ENCODE results near the gene PCDH9. TPM values are rescaled to one million over a fixed set of nuclear protein-coding genes. Genes with fewer than 3 reads are reported as not detected.

PCDH9 gene
- total and polyA plus RNA-seq, 2 experiments from 2014 or later = 0.31 to 0.52 TPM

- TF ChIP-seq REST (IDR thresholded peaks at IDR 0.05; ENCODE audit: unreplicated experiment) = no peak
Observed at GRCh38 chr13:66358564-66358963, 871.6 kb downstream of the PCDH9 start (continued).

- Histone ChIP-seq H3K9me2 (ENCODE audit: insufficient read depth) (no peaks in the 10 kb centered on the region), H3K4me1 (ENCODE audit: insufficient read depth) (peaks cover 3% of the 10 kb centered on the region; the same call in 1 of the 2 replicates), H4K20me1 (replicated peaks; ENCODE audit: insufficient read depth) (no peaks in the 10 kb centered on the region), H2AFZ (no peak overlapping the region), H3K4me3 (no peak overlapping the region), H3K27me3 (ENCODE audit: insufficient read depth) (no peaks in the 10 kb centered on the region), H3K79me2 (replicated peaks; ENCODE audit: insufficient read depth) (no peaks in the 10 kb centered on the region), H3F3A (replicated peaks; ENCODE audit: low read depth) (no peaks in the 10 kb centered on the region), H3K27ac (ENCODE audit: low read depth) (no peak overlapping the region), H3K36me3 (ENCODE audit: insufficient read depth) (no peaks in the 10 kb centered on the region), H3K4me2 (no peak overlapping the region)
- no peak for DNase-seq (ENCODE audit: low spot score)
- Mint-ChIP-seq H3K36me3 (ENCODE audit: low read depth) (no peaks in the 10 kb centered on the region), H3K27ac (no peak overlapping the region), H3K27me3 (ENCODE audit: insufficient read depth, low read depth, poor library complexity) (no peaks in the 10 kb centered on the region), H3K4me1 (peaks cover 9% of the 10 kb centered on the region), H3K4me3 (no peak overlapping the region), H3K9me3 (no peaks in the 10 kb centered on the region)
- no peak for ATAC-seq
- no peak for TF ChIP-seq ZNF114 (CRISPR knock-in tag; IDR thresholded peaks at IDR 0.05)
- TF ChIP-seq REST (IDR thresholded peaks at IDR 0.05; ENCODE audit: unreplicated experiment) = no peak
- TF ChIP-seq EZH2phosphoT487 (IDR thresholded peaks at IDR 0.05; ENCODE audit: unreplicated experiment) = no peak
- TF ChIP-seq CREB1 (CRISPR knock-in tag; IDR thresholded peaks at IDR 0.05; ENCODE audit: low read depth) = no peak
- no peak for TF ChIP-seq NANOG (IDR thresholded peaks at IDR 0.05; ENCODE audit: borderline replicate concordance)
- no peak for TF ChIP-seq ETS1 (IDR thresholded peaks at IDR 0.05)
- no peak for TF ChIP-seq POLR2AphosphoS5 (IDR thresholded peaks at IDR 0.05; ENCODE audit: low read depth)
- no peak for TF ChIP-seq STAT1 (IDR thresholded peaks at IDR 0.05; ENCODE audit: unreplicated experiment)
- no peak for TF ChIP-seq CTCF (conservative IDR thresholded peaks at IDR 0.05; ENCODE audit: low read depth in 2 of 2)
- TF ChIP-seq JUNB (IDR thresholded peaks at IDR 0.05; ENCODE audit: unreplicated experiment) = no peak
- no peak for TF ChIP-seq ZNF331 (CRISPR knock-in tag; IDR thresholded peaks at IDR 0.05; ENCODE audit: low read depth)
Observed at GRCh38 chr13:66357463-66357862, 872.7 kb downstream of the PCDH9 start.

Data from GM23338 (cell line).